ENCODE measurements around the gene TEN1.

Gene TEN1

DNA sequence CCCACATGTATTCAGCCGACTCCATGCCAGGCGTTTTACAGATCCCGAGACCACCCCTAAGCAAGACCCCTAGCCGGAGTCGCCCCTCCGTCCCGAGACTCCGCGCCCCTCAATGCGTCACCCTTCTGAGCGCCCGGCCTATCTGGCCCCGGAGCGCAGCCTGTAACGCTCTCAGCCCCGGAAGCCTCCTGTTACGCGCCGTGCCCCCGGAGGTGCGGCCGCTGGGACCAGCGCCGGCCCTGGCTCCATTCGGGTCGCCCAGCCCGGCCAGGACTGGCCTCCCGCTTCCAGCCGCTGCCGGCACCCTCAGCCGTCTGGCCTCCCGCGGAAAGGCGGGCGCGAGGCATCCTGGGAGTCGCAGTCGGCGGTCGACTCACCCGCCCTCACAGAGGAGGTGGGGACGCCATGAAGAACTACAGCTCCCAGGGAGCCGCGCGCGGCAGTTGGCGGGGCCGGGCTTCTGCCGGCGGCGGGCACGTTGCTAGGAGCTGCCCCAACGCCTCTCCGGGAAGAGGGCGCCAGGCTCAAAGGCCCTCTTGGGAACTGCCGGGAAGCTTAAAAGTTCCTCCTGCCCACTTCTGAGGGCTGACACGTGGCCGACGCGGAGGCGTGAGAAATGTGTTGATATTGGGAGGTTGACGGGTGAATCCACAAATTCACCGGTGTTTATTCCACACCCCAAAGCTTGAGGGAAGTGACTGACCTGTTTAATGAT lies 38.2 kb upstream of the TEN1 start, which contains the start of gene FBF1 (continued):
- TF ChIP-seq ZNF518A (tag by site-specific recombination; conservative IDR thresholded peaks at IDR 0.05; ENCODE audit: low read depth) (no peak), FEZF1 (tag by site-specific recombination; IDR thresholded peaks at IDR 0.05) (no peak), ZNF26 (tag by site-specific recombination; IDR thresholded peaks at IDR 0.05) (no peak), ZNF639 (tag by site-specific recombination; IDR thresholded peaks at IDR 0.05) (no peak), HOXC10 (CRISPR knock-in tag; IDR thresholded peaks at IDR 0.05) (0 out of 2 replicates have a peak, but pooled peaks have one; percentile 80), ZNF132 (tag by site-specific recombination; IDR thresholded peaks at IDR 0.05; ENCODE audit: borderline replicate concordance) (no peak), ZNF133 (tag by site-specific recombination; IDR thresholded peaks at IDR 0.05) (no peak), ZNF350 (tag by site-specific recombination; IDR thresholded peaks at IDR 0.05) (no peak), ZNF561 (tag by site-specific recombination; IDR thresholded peaks at IDR 0.05; ENCODE audit: borderline replicate concordance) (peak; percentile 93), ZNF324 (tag by site-specific recombination; IDR thresholded peaks at IDR 0.05) (peak; percentile 80), TRIM28 (IDR thresholded peaks at IDR 0.05; ENCODE audit: borderline replicate concordance, low read length) (no peak), YY1 (tag by site-specific recombination; IDR thresholded peaks at IDR 0.05) (peak; percentile 64), ZSCAN30 (tag by site-specific recombination; IDR thresholded peaks at IDR 0.05) (peak; percentile 80), ZNF311 (tag by site-specific recombination; IDR thresholded peaks at IDR 0.05; ENCODE audit: borderline replicate concordance) (no peak), TSHZ1 (tag by site-specific recombination; IDR thresholded peaks at IDR 0.05; ENCODE audit: borderline replicate concordance) (0 out of 2 replicates have a peak, but pooled peaks have one; percentile 39), ZNF629 (tag by site-specific recombination; IDR thresholded peaks at IDR 0.05) (peak; percentile 53; the same call in 1 of the 2 replicates), ZNF184 (tag by site-specific recombination; IDR thresholded peaks at IDR 0.05) (no peak), SP7 (tag by site-specific recombination; IDR thresholded peaks at IDR 0.05) (peak; percentile 81), ZNF221 (tag by site-specific recombination; IDR thresholded peaks at IDR 0.05; ENCODE audit: borderline replicate concordance) (no peak)
- TF ChIP-seq, protein P1, sequence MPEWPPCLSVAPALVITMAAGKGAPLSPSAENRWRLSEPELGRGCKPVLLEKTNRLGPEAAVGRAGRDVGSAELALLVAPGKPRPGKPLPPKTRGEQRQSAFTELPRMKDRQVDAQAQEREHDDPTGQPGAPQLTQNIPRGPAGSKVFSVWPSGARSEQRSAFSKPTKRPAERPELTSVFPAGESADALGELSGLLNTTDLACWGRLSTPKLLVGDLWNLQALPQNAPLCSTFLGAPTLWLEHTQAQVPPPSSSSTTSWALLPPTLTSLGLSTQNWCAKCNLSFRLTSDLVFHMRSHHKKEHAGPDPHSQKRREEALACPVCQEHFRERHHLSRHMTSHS (tag by site-specific recombination; IDR thresholded peaks at IDR 0.05): no peak
- TF ChIP-seq, protein P2, sequence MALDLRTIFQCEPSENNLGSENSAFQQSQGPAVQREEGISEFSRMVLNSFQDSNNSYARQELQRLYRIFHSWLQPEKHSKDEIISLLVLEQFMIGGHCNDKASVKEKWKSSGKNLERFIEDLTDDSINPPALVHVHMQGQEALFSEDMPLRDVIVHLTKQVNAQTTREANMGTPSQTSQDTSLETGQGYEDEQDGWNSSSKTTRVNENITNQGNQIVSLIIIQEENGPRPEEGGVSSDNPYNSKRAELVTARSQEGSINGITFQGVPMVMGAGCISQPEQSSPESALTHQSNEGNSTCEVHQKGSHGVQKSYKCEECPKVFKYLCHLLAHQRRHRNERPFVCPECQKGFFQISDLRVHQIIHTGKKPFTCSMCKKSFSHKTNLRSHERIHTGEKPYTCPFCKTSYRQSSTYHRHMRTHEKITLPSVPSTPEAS (tag by site-specific recombination; IDR thresholded peaks at IDR 0.05): no peak; the same call in 1 of the 2 replicates
- TF ChIP-seq, protein P3, sequence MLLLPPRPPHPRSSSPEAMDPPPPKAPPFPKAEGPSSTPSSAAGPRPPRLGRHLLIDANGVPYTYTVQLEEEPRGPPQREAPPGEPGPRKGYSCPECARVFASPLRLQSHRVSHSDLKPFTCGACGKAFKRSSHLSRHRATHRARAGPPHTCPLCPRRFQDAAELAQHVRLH (tag by site-specific recombination; IDR thresholded peaks at IDR 0.05): no peak
- TF ChIP-seq, protein P4, sequence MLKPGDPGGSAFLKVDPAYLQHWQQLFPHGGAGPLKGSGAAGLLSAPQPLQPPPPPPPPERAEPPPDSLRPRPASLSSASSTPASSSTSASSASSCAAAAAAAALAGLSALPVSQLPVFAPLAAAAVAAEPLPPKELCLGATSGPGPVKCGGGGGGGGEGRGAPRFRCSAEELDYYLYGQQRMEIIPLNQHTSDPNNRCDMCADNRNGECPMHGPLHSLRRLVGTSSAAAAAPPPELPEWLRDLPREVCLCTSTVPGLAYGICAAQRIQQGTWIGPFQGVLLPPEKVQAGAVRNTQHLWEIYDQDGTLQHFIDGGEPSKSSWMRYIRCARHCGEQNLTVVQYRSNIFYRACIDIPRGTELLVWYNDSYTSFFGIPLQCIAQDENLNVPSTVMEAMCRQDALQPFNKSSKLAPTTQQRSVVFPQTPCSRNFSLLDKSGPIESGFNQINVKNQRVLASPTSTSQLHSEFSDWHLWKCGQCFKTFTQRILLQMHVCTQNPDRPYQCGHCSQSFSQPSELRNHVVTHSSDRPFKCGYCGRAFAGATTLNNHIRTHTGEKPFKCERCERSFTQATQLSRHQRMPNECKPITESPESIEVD (tag by site-specific recombination; IDR thresholded peaks at IDR 0.05): peak; percentile 32; the same call in 1 of the 2 replicates
